ENCODE measurements around the gene PSAT1. TPM values are rescaled to one million over a fixed set of nuclear protein-coding genes. Genes with fewer than 3 reads are reported as not detected.

The PSAT1 gene
- total RNA-seq, 1 experiment from 2014 or later = 226 TPM

GRCh38 chr9:78303377-78304062 is 6.6 kb downstream of the PSAT1 start:
- ATAC-seq = no peak
- POLR2A ChIA-PET = no interaction called here
- Histone ChIP-seq H3K79me2 (ENCODE audit: insufficient read depth, low read length) (peaks cover 31% of the 10 kb centered on the region), H4K20me1 (ENCODE audit: insufficient read depth) (no peaks in the 10 kb centered on the region), H3K27me3 (ENCODE audit: insufficient read depth, low read length) (no peaks in the 10 kb centered on the region), H3K36me3 (ENCODE audit: control insufficient read depth in 1 of 2, insufficient read depth in 2 of 2, low read length in 2 of 2) (peaks cover 19 to 51% of the 10 kb centered on the region in 2 experiments), H3K4me1 (ENCODE audit: control insufficient read depth in 1 of 2, insufficient read depth in 2 of 2, low read length in 2 of 2) (peaks cover under 1 to 4% of the 10 kb centered on the region in 2 experiments; a peak in 3 of 4 replicates), H3K27ac (ENCODE audit: low read depth, low read length) (no peak overlapping the region), H3K9me3 (ENCODE audit: control insufficient read depth in 1 of 2, insufficient read depth in 1 of 2, low read depth in 1 of 2, low read length in 2 of 2) (no peaks in the 10 kb centered on the region), H3K4me3 (replicated peaks in 1 of 2; ENCODE audit: low read depth in 1 of 2, low read length in 2 of 2) (no peak overlapping the region), H3K9ac (ENCODE audit: low read length) (no peak overlapping the region), H3K4me2 (ENCODE audit: low read length) (no peak overlapping the region), H3K9me2 (ENCODE audit: insufficient read depth) (no peaks in the 10 kb centered on the region), H2AFZ (ENCODE audit: low read depth, low read length, poor library complexity, severe bottlenecking) (no peak overlapping the region)
- CTCF ChIA-PET = no interaction called here
- TF ChIP-seq EZH2 (IDR thresholded peaks at IDR 0.05) (no peak), TCF7L2 (IDR thresholded peaks at IDR 0.05; ENCODE audit: borderline replicate concordance, extremely low read depth, insufficient read depth, insufficient read length) (no peak), ATF3 (IDR thresholded peaks at IDR 0.05) (no peak), RAD21 (IDR thresholded peaks at IDR 0.05; ENCODE audit: low read depth) (no peak), POLR2AphosphoS5 (IDR thresholded peaks at IDR 0.05; ENCODE audit: low read depth, low read length) (0 out of 2 replicates have a peak, but pooled peaks have one; percentile 36), ZNF274 (IDR thresholded peaks at IDR 0.05; ENCODE audit: low read depth, low read length) (no peak), REST (IDR thresholded peaks at IDR 0.05; ENCODE audit: low read depth) (no peak)
- intact Hi-C loops (cut with micrococcal nuclease) = no loop called here
- RAD21 ChIA-PET (ENCODE audit: low non-redundant PET in 1 of 2, low total read pairs in 2 of 2, uncharacterized antibody in 2 of 2, unreplicated experiment in 2 of 2) = no interaction called here
- no TSS peak for BruUV-seq (replicated peaks)
- no peak for DNase-seq (ENCODE audit: low read depth, low spot score)

Measured in HCT116 (cell line).